ENCODE measurements around the gene INPP1. TPM values are rescaled to one million over a fixed set of nuclear protein-coding genes. Genes with fewer than 3 reads are reported as not detected.
"Not testable (repeated sequence)": the region's sequence is repeated elsewhere in the genome, so short reads cannot be mapped to it uniquely, and the experiment has no call there.

The INPP1 gene, protein sequence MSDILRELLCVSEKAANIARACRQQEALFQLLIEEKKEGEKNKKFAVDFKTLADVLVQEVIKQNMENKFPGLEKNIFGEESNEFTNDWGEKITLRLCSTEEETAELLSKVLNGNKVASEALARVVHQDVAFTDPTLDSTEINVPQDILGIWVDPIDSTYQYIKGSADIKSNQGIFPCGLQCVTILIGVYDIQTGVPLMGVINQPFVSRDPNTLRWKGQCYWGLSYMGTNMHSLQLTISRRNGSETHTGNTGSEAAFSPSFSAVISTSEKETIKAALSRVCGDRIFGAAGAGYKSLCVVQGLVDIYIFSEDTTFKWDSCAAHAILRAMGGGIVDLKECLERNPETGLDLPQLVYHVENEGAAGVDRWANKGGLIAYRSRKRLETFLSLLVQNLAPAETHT
- 10 to 100 TPM; 35.3 to 39.2 TPM for total RNA-seq

GRCh38 chr2:190343536-190344275 is at the start of gene INPP1:
Gene INPP1, plus strand, starts transcription at chr2:190343589. Its CDS starts 16,514 bp downstream, at chr2:190360103.
- intact Hi-C loops (cut with DNase I), result no loop called here
- TF ChIP-seq, protein P1, sequence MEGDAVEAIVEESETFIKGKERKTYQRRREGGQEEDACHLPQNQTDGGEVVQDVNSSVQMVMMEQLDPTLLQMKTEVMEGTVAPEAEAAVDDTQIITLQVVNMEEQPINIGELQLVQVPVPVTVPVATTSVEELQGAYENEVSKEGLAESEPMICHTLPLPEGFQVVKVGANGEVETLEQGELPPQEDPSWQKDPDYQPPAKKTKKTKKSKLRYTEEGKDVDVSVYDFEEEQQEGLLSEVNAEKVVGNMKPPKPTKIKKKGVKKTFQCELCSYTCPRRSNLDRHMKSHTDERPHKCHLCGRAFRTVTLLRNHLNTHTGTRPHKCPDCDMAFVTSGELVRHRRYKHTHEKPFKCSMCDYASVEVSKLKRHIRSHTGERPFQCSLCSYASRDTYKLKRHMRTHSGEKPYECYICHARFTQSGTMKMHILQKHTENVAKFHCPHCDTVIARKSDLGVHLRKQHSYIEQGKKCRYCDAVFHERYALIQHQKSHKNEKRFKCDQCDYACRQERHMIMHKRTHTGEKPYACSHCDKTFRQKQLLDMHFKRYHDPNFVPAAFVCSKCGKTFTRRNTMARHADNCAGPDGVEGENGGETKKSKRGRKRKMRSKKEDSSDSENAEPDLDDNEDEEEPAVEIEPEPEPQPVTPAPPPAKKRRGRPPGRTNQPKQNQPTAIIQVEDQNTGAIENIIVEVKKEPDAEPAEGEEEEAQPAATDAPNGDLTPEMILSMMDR (IDR thresholded peaks at IDR 0.05), result no peak
- Histone ChIP-seq H3K9me3 (no peaks in the 10 kb centered on the region), H3K4me1 (no peaks in the 10 kb centered on the region), H3K4me3 (peak within 1 kb of the TSS; percentile 70), H3K27me3 (no peaks in the 10 kb centered on the region), H3K9ac (ENCODE audit: low read depth in 2 of 2, low read length in 2 of 2) (peak within 1 kb of the TSS; percentile 84 to 90), H3K36me3 (no peaks in the 10 kb centered on the region), H3K27ac (peak within 1 kb of the TSS; percentile 91)
- DNase-seq, result peak; percentile 78

DNA sequence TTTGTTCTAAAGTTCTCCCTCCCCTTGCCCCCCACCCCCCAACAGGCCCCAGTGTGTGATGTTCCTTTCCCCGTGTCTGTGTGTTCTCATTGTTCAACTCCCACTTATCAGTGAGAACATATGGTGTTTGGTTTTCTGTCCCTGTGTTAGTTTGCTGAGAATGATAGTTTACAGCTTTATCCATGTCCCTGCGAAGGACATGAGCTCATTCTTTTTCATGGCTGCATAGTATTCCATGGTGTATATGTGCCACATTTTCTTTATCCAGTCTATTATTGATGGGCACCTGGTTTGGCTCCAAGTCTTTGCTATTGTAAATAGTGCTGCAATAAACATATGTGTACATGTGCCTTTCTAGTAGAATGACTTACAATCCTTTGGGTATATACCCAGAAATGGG is 45.5 kb upstream of the INPP1 start:
- H3K9ac ChIP-seq (ENCODE audit: low read depth in 2 of 2, low read length in 2 of 2); H3K4me1 ChIP-seq; H3K27me3 ChIP-seq; H3K27ac ChIP-seq; H3K36me3 ChIP-seq; intact Hi-C loops (cut with DNase I); H3K4me3 ChIP-seq; DNase-seq; H3K9me3 ChIP-seq: not testable (repeated sequence)

DNA sequence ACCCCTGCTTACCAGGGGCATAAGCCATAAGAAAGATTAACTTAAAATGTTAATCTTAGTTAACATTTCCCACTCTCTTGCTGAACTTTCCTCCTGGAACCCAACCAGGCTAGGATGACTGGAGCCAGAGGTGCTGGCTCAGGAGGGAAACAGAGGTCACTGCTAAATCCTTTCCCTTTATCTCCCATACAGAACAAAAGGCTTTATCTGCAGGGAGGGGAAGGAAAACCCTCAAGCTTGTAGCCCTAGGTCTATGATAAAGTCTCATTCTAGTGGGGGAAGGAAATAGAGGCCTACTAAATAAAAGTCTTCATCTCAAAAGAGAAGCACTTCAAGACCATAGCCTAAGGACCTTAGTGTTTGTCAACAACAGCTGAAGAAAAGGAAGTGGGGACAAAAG is 42.4 kb upstream of the INPP1 start:
- TF ChIP-seq, protein P1 (IDR thresholded peaks at IDR 0.05), result no peak
- Histone ChIP-seq H3K27ac (no peak overlapping the region), H3K27me3 (no peaks in the 10 kb centered on the region), H3K9me3 (no peaks in the 10 kb centered on the region), H3K4me1 (no peaks in the 10 kb centered on the region), H3K9ac (ENCODE audit: low read depth in 2 of 2, low read length in 2 of 2) (no peak overlapping the region), H3K36me3 (no peaks in the 10 kb centered on the region), H3K4me3 (no peak overlapping the region)
- intact Hi-C loops (cut with DNase I), result no loop called here
- DNase-seq, result no peak

GRCh38 chr2:190302052-190302451 is 41.3 kb upstream of the INPP1 start:
- intact Hi-C loops (cut with DNase I), result no loop called here
- TF ChIP-seq, protein P1 (IDR thresholded peaks at IDR 0.05), result no peak

GRCh38 chr2:190303647-190304046 is 39.7 kb upstream of the INPP1 start:
- no peak for DNase-seq
- TF ChIP-seq, protein P1 (IDR thresholded peaks at IDR 0.05), result no peak
- Histone ChIP-seq H3K36me3 (no peaks in the 10 kb centered on the region), H3K9me3 (no peaks in the 10 kb centered on the region), H3K27ac (no peak overlapping the region), H3K4me3 (no peak overlapping the region), H3K27me3 (no peaks in the 10 kb centered on the region), H3K4me1 (no peaks in the 10 kb centered on the region), H3K9ac (ENCODE audit: low read depth in 2 of 2, low read length in 2 of 2) (no peak overlapping the region)
- intact Hi-C loops (cut with DNase I), result no loop called here

More at GRCh38 chr2:190302052-190302451, 41.3 kb upstream of the INPP1 start:
- no peak overlapping the region for H3K9ac ChIP-seq (ENCODE audit: low read depth in 2 of 2, low read length in 2 of 2)
- no peaks in the 10 kb centered on the region for H3K36me3 ChIP-seq
- no peak overlapping the region for H3K4me3 ChIP-seq
- H3K27me3 ChIP-seq, result no peaks in the 10 kb centered on the region
- H3K4me1 ChIP-seq, result no peaks in the 10 kb centered on the region
- H3K9me3 ChIP-seq, result no peaks in the 10 kb centered on the region
- no peak for DNase-seq
- no peak overlapping the region for H3K27ac ChIP-seq
